GM21529 (cell line): ENCODE results near the gene LEFTY1.
"Not testable (repeated sequence)": the region's sequence is repeated elsewhere in the genome, so short reads cannot be mapped to it uniquely, and the experiment has no call there.

Experiments used
- ATAC-seq: cut with Tn5 transposase; IDR thresholded peaks from one replicate; pipeline ENCODE4 v1.9.1; 2021; ENCODE audit not compliant: unreplicated experiment

LEFTY1 gene

DNA sequence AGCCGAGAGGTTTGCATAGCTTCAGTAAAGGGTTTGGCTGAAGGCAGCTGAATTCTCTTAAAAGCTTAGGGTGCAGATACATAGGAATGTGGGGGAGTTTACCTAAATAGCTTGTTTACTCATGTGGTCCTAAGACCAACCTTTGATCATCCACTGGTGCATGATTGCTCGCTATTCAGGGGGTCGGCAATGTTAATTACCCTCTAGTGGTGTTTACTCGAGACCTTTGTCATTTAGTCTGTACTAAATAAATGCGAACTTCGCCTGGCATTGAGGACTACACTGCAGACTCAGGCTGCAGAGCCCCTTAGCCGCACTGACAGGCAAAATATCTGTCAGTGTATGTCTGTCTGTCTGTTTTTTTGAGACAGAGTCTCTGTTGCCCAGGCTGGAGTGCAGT, 38.6 kb downstream of the LEFTY1 start:
- no peak for ATAC-seq

DNA sequence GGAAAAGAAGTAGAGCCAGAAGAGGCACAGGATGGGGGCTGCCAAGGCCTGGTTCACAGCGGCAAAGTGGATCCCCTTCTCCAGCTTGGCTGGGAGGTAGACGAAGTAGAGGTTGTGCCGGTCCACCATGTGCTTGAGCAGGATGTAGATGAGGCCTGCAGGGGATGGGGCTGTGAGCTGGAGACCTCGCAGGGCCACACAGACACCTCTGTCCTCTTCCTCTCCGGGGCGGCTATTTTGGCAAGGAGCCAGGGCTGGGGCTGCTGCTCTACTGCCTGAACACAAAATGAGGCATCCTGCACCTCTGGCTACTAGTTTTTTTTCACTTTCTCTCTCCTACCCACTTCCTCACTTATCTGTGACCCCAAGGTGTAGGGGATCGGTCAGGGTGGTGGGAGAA, 39.0 kb downstream of the LEFTY1 start:
- ATAC-seq: no peak

DNA sequence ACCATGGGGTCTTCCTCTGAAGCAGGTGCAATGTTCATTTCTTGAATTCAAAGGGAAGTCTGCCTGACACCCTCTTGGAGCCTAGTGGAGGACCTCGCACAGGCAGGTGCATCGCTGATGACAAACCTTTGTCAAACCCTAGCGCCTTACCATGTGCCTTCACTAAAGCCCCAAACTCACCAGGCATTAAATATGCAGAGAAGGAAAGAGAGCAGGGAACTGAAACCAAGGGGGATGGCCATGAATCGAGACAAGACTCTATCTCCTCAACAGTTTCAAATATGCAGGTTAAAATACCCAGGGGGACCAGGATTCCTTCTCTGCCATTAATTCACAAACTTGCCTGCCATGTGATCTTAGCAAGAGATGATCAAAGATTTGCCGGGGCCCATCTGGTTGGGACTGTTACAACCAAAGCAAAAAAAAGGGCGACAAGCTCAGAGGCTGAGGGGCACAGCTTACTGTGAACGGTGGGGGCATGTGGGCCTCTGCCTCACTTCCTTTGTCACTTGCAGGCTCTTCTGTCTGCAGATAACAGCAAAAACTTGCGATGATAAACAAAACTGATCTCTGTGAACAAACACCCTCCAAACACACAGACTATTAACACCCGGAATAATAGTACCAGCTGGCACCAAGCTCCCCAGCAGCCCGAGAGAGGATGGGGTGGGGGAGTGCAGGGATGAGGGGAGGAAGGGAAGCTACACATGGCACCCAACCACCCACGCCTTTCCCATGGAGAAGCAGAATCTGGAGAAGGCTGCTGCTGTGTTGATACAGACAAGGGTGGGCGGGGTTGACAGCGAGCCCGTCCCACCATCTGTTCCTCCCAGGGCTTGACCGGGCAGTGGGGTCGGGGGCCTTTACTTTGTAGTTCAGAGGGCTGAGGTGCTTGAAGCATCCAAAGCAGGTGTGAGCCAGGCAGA, 40.7 kb downstream of the LEFTY1 start:
- peak; percentile 80 for ATAC-seq

DNA sequence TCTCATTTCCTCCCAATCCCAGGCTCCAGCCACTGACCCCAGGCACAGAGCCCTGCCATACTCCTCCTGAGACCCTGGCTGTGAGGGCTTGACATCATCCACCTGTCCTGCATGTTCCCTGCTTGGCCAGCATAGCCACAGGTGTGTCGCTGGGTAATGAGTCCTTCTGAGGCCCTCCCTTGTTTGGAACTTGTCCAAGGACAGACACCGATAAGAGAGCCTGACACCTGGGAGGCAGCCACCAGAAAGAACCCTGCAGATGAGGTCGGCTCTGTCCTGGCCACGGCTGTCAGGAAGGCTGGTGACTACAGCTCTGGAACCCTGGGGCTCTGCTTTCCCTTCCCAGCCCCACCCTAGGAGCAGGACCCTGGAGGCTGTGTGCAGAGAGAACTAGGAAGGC, 41.3 kb downstream of the LEFTY1 start:
- ATAC-seq: no peak

DNA sequence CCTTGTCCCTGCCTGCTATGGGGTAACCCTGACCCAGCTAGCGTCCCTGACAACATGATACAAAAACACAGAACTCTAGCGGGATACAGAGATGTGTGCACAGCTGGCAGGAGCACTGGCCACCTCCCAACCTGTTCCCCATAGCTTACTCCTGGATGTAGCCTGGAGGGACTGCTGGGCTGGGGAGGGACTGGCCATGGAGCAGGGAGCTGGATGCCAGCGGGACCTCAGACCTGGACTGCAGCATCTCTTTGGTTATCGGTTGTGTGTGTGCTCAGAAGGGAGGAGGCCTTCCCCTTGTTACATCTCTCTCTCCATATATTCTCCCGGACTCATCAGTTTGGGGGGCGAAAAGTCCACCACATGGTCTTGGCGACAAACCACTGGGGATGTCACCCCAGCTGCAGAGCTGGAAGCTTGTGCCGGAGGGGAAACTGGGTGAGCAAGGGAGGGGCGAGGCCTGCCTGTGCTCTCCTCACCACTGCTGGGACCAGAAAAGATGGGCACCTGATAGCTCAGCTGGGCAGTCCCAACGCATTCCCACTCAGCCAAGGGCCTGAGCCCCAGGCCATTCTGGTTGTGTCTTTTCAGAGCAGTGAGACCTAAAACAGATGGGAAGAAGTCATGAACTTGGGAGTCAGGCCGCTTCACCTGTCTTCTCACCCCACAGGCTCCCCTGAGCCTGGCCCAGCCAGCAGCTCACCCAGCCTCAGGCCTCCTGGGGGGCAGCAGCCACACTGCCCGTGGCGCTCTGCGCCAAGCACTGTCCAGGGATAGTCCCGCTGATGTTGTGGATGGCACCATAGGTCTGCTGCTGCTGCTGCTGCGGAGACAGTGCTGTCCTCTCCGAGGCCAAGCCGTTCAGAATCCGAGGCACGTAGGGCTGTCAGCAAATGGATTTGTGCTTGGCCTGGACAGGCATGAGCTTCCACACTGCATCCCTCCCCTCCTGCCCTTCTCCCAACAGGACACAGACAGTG, 42.3 kb downstream of the LEFTY1 start:
- no peak for ATAC-seq

DNA sequence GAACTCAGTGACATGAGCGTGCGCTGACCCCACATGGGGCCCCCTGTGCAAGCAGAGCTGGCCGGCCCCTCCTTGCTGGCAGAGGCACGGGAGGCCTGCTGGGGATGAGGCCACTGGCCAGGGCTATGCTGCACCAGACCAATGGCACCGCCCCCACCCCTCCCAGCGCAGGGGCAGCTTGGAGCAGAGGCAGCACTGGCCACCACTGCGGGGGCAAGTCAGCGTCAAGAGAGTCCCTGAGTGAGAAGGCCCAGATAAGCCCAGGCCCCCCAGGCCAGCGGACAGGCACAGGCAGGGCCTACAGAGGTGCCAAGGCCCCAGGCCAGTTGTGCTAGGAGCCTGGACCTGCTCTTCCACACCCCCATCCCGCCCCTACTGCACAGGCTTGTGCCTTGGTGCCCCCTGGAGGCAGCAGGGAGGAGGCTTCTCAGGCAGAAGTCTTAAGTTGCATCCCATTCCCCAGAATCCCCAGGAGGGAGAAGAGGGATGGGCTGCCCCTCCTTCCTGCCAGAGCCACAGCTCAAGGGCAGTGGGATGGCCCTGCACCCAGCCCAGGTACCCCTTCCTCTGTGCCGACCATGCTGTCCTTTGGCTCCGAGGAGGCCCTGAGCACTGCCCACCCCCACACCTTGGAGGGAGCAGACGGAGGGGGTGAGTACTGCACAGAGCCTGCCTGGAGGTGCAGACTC, 43.2 kb downstream of the LEFTY1 start:
- ATAC-seq: no peak

DNA sequence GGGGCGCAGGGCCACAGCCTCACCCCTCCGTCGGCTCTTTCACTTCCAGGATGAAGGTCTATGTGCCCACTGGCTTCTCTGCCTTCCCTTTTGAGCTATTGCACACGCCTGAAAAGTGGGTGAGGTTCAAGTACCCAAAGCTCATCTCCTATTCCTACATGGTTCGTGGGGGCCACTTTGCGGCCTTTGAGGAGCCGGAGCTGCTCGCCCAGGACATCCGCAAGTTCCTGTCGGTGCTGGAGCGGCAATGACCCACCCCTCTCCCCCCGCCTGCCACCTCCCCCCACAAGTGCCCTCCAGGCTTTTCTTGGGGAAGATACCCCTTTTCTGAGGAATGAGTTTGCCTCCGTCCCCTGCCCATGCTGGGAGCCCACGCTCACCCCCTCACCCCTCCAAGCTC, 43.8 kb downstream of the LEFTY1 start:
- no peak for ATAC-seq

DNA sequence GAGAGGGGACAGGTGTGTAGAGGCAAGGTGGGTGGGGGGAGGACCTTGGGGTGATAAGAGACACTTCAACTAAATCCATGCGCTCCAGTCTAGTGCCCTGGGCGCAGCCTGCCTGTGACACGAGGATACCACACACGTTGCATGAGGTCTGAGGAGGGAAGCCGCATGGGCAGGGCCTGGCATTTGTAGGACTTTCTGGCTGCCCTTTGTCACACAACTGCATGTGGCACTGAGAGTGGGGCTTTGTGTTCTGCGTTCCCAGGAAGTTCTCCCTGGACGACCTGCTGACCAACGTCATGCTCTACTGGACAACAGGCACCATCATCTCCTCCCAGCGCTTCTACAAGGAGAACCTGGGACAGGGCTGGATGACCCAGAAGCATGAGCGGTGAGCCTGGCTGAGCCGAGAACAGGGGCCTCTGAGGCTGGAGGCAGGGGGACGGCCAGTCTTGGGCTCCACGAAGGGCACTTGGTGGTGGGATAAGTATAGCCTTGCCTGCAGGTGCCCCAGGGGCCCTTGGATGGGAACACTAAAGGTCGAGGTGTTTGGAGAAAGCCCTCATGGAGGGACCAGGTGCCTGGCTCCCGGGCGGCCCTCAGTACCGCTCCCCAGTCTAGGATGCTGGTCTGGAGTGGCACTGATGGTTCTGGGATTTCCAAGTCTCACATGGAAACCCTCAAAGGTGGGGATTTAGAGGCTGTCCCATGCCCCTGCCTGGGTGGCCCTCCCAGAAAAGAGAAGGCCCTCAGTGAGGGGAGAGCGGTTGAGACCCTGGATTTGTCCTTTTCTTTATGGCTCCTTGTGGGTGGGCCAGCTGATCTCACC, 44.5 kb downstream of the LEFTY1 start:
- no peak for ATAC-seq

DNA sequence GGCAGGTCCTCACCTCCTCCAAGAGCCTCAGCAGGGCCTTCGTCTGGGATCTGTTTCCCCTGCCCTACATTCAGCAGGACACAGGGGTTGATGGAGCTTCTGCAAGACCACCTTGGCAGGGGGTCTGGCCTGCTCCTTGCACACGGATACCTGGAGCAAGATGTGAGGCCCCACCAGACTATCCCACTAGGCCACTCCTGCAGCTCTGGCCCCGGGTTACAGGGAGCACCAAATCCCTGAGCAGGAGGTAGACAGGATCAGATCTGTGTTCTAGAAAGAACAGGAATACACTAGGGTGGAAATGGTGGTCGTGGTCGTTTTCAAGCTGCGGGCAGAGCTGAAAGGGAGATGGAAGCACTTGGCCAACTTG, 45.5 kb downstream of the LEFTY1 start:
- no peak for ATAC-seq

DNA sequence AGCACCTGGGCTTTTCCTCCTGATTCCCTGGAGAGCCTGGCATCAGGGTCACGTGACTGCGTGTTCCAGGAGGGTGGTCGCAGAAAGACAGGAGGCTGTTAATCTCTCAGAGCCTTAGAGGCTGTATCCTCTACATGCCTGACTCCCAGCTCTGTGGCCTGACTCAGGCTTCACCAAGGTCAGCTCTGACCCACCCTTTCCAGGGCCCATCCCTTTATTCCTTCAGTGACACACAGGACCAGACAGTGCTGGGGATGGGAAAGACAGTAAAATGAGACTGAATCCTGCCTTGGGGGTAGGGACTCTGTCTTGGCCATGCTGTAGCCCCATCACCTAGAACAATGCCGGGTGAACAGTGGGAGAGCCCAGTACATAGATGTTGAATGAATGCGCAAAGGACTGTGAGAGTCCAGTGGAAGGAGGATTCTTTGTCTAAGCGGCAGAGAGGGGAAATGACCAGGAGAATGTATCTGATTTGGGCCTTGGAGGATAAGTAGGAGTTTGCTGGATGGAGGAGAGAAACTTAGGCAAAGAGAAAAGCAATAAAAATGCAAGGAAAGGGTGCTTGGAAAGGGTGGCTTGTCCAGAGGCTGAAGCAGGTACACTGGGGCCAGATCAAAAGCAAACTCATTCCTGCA, 46.0 kb downstream of the LEFTY1 start:
- no peak for ATAC-seq

DNA sequence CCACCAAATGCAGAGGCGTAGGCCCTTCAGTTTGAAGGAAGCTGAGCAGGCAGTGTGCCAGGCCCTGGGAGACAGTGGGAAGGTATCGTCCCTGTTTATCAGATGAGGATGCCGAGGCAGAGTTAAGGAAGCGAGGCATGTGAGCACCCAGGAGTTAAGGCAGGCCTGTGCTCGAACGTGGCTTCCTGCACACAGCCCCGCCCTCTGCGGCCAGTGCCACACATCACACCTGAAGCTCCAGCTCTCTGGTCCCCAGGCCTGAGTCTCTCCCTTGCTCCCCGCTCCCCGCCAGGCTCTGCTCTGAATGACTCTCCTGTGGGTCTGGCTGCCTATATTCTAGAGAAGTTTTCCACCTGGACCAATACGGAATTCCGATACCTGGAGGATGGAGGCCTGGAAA, 46.9 kb downstream of the LEFTY1 start:
- no peak for ATAC-seq

DNA sequence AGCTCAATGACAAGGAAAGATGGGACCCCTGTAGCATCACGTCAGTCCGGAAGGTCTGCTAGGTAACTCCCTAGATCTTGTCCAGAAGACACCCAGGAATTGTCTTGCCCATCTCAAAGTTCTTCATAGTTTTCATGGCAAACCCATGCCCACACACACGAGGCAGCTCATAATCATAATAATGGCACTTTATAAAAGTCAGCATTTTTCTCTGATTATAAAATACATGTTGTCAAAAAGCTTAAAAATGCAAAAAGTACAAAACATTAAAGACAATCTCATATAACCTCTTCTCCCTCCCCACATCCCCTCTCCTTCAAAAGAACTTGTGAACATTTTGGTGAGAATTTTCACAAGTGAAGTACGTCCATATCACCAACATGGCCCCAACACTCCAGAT, 48.2 kb downstream of the LEFTY1 start:
- ATAC-seq: no peak

DNA sequence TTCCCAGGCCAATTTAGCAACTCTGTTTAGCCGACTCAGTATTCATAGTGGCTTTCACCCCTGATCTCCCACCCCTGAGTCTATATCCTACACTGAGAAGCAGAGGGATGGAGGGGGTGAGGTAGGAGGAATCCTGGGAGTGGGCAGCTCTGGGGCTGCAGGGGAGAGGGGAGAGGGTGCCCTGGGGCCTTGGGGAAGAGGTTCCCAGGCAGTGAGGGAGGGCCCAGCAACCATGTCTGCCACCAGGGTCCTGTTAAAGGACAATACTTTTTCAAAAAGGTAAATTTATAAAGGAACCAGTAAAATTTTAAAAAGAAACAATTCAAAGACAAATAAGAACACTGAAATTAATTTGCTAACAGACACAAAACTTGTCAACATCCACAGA, 48.7 kb downstream of the LEFTY1 start:
- ATAC-seq: no peak

DNA sequence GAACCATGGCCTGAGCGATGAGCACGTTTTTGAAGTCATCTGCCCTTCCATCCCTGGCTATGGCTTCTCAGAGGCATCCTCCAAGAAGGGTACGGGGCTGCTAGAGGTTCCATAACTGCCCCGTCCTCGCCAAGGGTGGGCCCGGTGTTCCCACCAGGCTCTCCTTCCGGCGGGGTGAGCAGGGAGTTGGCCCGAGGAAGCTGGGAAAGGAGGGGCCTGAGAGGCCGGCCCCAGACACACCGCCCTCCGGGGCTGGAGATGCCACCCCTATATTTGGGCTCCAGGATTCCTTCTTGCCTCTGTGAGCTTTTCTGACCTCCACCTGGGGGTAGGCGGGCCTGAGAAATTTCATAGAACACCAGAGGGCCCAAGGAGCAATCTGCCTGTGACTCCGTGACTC, 50.2 kb downstream of the LEFTY1 start:
- no peak for ATAC-seq

DNA sequence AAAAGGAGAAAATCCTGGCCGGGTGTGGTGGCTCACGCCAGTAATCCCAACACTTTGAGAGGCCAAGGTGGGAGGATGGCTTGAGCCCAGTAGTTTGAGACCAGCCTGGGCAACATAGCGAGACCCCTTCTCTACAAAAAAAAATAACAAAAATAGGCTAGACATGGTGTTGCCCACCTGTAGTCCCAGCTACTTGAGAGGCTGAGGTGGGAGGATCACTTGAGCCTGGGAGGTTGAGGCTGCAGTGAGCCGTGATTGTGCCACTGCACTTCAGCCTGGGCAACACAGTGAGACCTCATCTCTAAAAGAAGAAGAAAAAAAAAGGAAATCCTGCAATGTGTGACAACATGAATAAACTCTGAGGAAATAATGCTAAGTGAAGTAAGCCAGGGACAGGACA, 52.6 kb downstream of the LEFTY1 start:
- not testable (repeated sequence) for ATAC-seq
